22Rv1 (cell line): Measurements from ENCODE around the gene MN1.

Source experiments
- CTCF ChIP-seq: fragments of 450-650 bp; IDR thresholded peaks from 2 replicates; pipeline ENCODE4 v1.5.1; 2017; ENCODE audit warnings: mild to moderate bottlenecking
- ZFX ChIP-seq: fragments of 450-650 bp; IDR thresholded peaks from 2 replicates; pipeline ENCODE4 v1.6.1; 2017; ENCODE audit warnings: antibody characterized with exemption, borderline replicate concordance

- TF ChIP-seq CTCF (no peak), ZFX (no peak)
Measured at GRCh38 chr22:27717094-27717493, 84.5 kb downstream of the MN1 start.
